ENCODE data around the gene SURF6. TPM values are rescaled to one million over a fixed set of nuclear protein-coding genes. Genes with fewer than 3 reads are reported as not detected.

The SURF6 gene
- total RNA-seq, 4 donors from 2014 or later: 21.6 to 36.3 (median 31.5) TPM

DNA sequence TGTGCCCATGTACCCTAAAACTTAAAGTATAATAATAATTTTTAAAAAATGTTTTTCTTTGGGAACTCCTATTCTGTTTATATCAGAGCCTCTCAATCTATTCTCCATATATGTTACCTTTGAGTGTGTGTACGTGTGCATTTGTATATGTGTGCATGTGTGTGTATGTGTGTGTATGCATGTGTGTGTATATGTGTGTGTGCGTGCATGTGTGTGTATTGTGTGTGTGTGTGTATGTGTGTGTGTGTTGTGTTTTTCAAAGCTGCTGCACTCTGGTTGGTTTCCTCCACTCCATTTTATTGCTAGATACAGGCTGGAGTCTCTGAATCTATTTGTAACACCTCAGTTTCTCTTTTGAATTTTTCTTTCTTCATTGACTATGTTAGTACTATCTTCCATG, 20.0 kb downstream of the SURF6 start:
- DNase-seq (ENCODE audit: low spot score in 2 of 2): no peak
- Histone ChIP-seq H3K36me3 (no peaks in the 10 kb centered on the region), H3K4me3 (no peak overlapping the region), H3K9me3 (no peaks in the 10 kb centered on the region), H3K4me1 (no peaks in the 10 kb centered on the region), H3K27me3 (no peaks in the 10 kb centered on the region), H3K27ac (no peak overlapping the region)
- TF ChIP-seq, protein P1, sequence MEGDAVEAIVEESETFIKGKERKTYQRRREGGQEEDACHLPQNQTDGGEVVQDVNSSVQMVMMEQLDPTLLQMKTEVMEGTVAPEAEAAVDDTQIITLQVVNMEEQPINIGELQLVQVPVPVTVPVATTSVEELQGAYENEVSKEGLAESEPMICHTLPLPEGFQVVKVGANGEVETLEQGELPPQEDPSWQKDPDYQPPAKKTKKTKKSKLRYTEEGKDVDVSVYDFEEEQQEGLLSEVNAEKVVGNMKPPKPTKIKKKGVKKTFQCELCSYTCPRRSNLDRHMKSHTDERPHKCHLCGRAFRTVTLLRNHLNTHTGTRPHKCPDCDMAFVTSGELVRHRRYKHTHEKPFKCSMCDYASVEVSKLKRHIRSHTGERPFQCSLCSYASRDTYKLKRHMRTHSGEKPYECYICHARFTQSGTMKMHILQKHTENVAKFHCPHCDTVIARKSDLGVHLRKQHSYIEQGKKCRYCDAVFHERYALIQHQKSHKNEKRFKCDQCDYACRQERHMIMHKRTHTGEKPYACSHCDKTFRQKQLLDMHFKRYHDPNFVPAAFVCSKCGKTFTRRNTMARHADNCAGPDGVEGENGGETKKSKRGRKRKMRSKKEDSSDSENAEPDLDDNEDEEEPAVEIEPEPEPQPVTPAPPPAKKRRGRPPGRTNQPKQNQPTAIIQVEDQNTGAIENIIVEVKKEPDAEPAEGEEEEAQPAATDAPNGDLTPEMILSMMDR (IDR thresholded peaks at IDR 0.05): no peak
- TF ChIP-seq POLR2A (IDR thresholded peaks at IDR 0.05): no peak
- no peak for TF ChIP-seq EP300 (IDR thresholded peaks at IDR 0.05)
- WGBS, 2 donors: 67 to 68% methylated on average over 2 of the region's 2 CpGs

DNA sequence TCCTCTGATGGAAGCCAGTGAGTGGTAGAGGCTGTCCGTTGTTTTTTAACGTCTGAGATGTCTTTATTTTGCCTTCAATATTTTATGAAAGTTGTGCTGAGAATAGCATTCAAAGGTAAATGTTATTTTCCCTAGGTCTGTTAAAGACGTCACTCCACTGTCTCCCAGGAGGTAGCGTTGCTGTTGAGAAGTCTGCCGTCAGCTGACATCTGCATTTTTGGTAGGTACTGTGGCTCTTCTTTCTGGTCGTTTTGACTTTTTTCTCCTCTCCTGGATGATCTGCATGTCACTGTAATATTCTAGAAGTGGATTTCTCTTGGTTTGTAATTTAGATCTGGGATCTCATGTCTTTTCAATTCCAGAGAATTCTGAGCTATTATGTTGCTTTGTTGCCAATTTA, 26.4 kb downstream of the SURF6 start:
- Histone ChIP-seq H3K9me3 (peaks cover 0 to 5% (median 0%) of the 10 kb centered on the region in 4 donors), H3K27ac (no peak overlapping the region), H3K27me3 (no peaks in the 10 kb centered on the region), H3K36me3 (no peaks in the 10 kb centered on the region), H3K4me1 (no peaks in the 10 kb centered on the region), H3K4me3 (no peak overlapping the region)
- TF ChIP-seq EP300 (IDR thresholded peaks at IDR 0.05) (no peak), POLR2A (IDR thresholded peaks at IDR 0.05) (no peak)
- TF ChIP-seq, protein P1 (IDR thresholded peaks at IDR 0.05): no peak
- 80 to 85% methylated on average over 6 of the region's 6 CpGs for WGBS, 2 donors
- no peak for DNase-seq (ENCODE audit: low spot score in 2 of 2)

DNA sequence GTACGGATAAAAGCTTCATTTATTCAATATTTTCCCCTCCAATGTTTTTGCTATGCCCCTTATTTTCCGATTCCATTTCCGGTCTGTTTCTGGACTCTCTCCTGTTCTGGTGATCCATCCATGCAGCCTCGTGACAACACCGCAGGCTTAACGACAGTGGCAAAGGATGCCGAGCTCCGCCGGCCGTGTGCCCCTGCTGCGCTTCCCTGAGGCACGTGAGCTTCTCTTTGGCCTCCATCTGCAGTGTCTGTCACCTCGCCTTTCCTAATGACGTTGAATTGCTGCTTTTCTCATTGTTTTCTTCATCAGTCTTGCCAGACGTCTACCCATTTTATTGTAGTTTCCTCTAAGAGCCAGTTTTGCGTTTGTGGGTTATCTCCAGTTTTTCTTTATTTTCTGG, 28.7 kb downstream of the SURF6 start:
- no peak for TF ChIP-seq POLR2A (IDR thresholded peaks at IDR 0.05)
- TF ChIP-seq, protein P1 (IDR thresholded peaks at IDR 0.05): no peak
- TF ChIP-seq EP300 (IDR thresholded peaks at IDR 0.05): no peak
- WGBS, 2 donors: 62 to 68% methylated on average over 16 of the region's 16 CpGs

DNA sequence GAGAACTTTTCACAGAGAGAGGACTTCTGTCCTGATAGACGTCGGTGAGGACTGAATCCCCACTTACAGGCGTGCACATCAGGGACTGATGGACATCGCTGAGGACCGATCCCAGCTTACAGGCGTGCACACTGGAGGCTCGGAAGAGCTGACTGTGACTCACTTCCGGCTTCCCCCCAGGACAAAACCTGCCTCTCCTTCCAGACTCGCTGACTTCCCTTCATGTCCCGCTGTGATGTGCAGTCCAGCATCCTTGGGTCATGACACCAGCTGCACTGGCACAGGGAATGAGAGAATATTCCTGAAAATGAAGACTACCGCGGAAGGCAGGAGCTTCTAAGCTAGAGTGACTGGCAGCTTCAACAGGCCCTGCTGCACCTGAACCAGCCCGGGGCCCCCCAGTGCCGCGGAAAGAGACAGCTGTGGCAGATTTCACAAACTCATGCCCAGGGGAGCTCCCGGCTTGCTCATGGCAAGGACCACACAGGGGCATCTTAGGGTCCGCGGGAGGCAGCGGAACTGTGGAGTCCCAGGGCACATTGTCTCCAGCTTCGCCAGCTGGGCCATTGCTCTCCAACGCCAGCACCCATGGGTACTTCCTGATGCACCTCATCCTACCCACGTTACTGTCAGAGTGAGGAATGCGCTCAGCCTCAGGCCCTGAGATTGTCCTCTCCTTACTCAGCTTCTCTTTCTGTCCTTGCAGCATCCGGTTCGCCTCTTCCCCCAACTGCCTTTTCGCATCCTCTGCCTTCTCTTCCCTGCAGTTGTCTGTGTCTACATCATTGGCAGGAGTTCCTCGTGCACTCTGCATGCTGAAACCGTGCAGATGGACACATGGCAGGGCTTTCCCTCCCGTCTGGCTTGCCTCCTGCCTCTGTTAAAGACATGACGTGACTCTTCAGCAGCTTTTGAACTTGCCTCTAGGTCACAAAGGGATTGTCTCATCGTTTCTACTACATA, 29.5 kb downstream of the SURF6 start:
- Histone ChIP-seq H3K4me3 (no peak overlapping the region), H3K27ac (no peak overlapping the region), H3K36me3 (no peaks in the 10 kb centered on the region), H3K27me3 (no peaks in the 10 kb centered on the region), H3K9me3 (peaks cover 0 to 5% (median 0%) of the 10 kb centered on the region in 4 donors), H3K4me1 (no peaks in the 10 kb centered on the region)
- 66 to 73% methylated on average over 31 of the region's 31 CpGs for WGBS, 2 donors
- TF ChIP-seq POLR2A (IDR thresholded peaks at IDR 0.05) (no peak), EP300 (IDR thresholded peaks at IDR 0.05) (no peak)
- TF ChIP-seq, protein P1 (IDR thresholded peaks at IDR 0.05): no peak
- DNase-seq (ENCODE audit: low spot score in 2 of 2): no peak

More for the DNA sequence above, 28.7 kb downstream of the SURF6 start:
- Histone ChIP-seq H3K4me3 (no peak overlapping the region), H3K27me3 (no peaks in the 10 kb centered on the region), H3K36me3 (no peaks in the 10 kb centered on the region), H3K9me3 (peaks cover 0 to 5% (median 0%) of the 10 kb centered on the region in 4 donors), H3K27ac (no peak overlapping the region), H3K4me1 (no peaks in the 10 kb centered on the region)
- DNase-seq (ENCODE audit: low spot score in 2 of 2): no peak

DNA sequence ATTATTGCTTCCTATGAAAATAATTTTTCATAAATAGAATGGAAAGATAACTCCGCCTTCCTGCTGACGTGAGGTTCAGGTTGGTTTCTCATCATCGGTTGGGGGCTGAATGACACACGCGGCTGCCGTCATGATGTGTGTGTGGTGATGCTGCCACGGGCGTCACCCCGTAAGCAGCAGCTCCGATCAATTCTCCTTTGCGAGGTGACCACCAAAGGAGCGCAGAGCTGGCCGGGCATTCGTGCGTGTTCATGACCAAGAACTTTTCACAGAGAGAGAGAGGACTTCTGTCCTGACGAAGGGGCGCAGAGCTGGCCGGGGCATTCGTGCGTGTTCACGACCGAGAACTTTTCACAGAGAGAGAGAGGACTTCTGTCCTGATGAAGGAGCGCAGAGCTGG, 30.3 kb downstream of the SURF6 start:
- H3K27me3 ChIP-seq: no peaks in the 10 kb centered on the region
- no peaks in the 10 kb centered on the region for H3K36me3 ChIP-seq
- no peak overlapping the region for H3K27ac ChIP-seq
- H3K4me1 ChIP-seq: no peaks in the 10 kb centered on the region
- WGBS, 2 donors: 83 to 84% methylated on average over 20 of the region's 23 CpGs
- H3K4me3 ChIP-seq: no peak overlapping the region
- no peak for DNase-seq (ENCODE audit: low spot score in 2 of 2)
- H3K9me3 ChIP-seq: peaks cover 0 to 5% (median 0%) of the 10 kb centered on the region in 4 donors
- TF ChIP-seq, protein P1 (IDR thresholded peaks at IDR 0.05): no peak
- TF ChIP-seq EP300 (IDR thresholded peaks at IDR 0.05): no peak
- TF ChIP-seq POLR2A (IDR thresholded peaks at IDR 0.05): no peak
